CD4-positive, alpha-beta T cell (primary cell): ENCODE data around the gene INVS. TPM values are rescaled to one million over a fixed set of nuclear protein-coding genes. Genes with fewer than 3 reads are reported as not detected.

Experiments used
- ATAC-seq: fragments of 200-7000 bp; cut with Tn5 transposase; one replicate; pipeline ENCODE4 v1.10.0; 2022; ENCODE audit warnings: mild to moderate bottlenecking; ENCODE audit not compliant: poor library complexity
- CTCF ChIA-PET: fragments of 350-600 bp; sonication (Branson Sonifier 250); formaldehyde crosslinking; loops from one replicate; lab custom pipeline; 2021; ENCODE audit warnings: antibody characterized with exemption, inconsistent platforms; lab: Charles Lee
- POLR2A ChIA-PET: fragments of 350-600 bp; sonication (Branson Sonifier 250); formaldehyde crosslinking; loops from one replicate; lab custom pipeline; 2021; ENCODE audit warnings: antibody characterized with exemption, inconsistent platforms; lab: Charles Lee
- DNase-seq, 14 experiments: peaks; one replicate each; pipeline ENCODE4 v3.0.0-alpha.2; 2013 to 2020; ENCODE audit warnings: mixed read lengths in 2 of 14
- H3K27ac ChIP-seq, 2 donors: one replicate each; pipeline versions ENCODE4 v1.5.1 to v1.7.0; 2013; ENCODE audit warnings: low read length in 2 of 2, low read depth in 1 of 2, mild to moderate bottlenecking in 1 of 2
- H3K27me3 ChIP-seq, 2 experiments: 1 replicate in 1 of 2; 2 replicates in 1 of 2; pipeline versions ENCODE4 v1.6.1 to v1.7.0; 2013; ENCODE audit warnings: low read length in 2 of 2, control low read depth in 1 of 2, mild to moderate bottlenecking in 1 of 2, moderate library complexity in 1 of 2; ENCODE audit not compliant: insufficient read depth in 2 of 2, control insufficient read depth in 1 of 2
- H3K36me3 ChIP-seq: one replicate; pipeline ENCODE4 v1.6.1; 2013; ENCODE audit warnings: low read length, control low read depth; ENCODE audit not compliant: insufficient read depth
- H3K4me1 ChIP-seq: one replicate; pipeline ENCODE4 v1.6.1; 2013; ENCODE audit warnings: low read length, control low read depth; ENCODE audit not compliant: insufficient read depth
- H3K4me3 ChIP-seq: one replicate; pipeline ENCODE4 v1.5.1; 2013; ENCODE audit warnings: mild to moderate bottlenecking, low read length, moderate library complexity
- H3K9me3 ChIP-seq, 2 experiments: 1 replicate in 1 of 2; 2 replicates in 1 of 2; pipeline versions ENCODE4 v1.6.1 to v1.7.0; 2013; ENCODE audit warnings: low read length in 2 of 2, mild to moderate bottlenecking in 2 of 2, control low read depth in 1 of 2, moderate library complexity in 1 of 2; ENCODE audit not compliant: control insufficient read depth in 1 of 2, insufficient read depth in 1 of 2
- H3K27ac Mint-ChIP-seq: one replicate; pipeline ENCODE4 v1.8.0; 2020; ENCODE audit warnings: mixed read lengths
- H3K27me3 Mint-ChIP-seq: one replicate; pipeline ENCODE4 v1.8.0; 2021; ENCODE audit warnings: mixed read lengths
- H3K36me3 Mint-ChIP-seq: one replicate; pipeline ENCODE4 v1.8.0; 2021; ENCODE audit warnings: low read depth, mixed read lengths
- H3K4me1 Mint-ChIP-seq: one replicate; pipeline ENCODE4 v1.8.0; 2021; ENCODE audit warnings: low read depth, mixed read lengths
- H3K4me3 Mint-ChIP-seq: one replicate; pipeline ENCODE4 v1.8.0; 2020; ENCODE audit warnings: mild to moderate bottlenecking, mixed read lengths
- H3K9me3 Mint-ChIP-seq: one replicate; pipeline ENCODE4 v1.8.0; 2020; ENCODE audit warnings: mixed read lengths
- CTCF ChIP-seq: fragments of 200-600 bp; IDR thresholded peaks from one replicate; pipeline ENCODE4 v1.8.0; 2022; ENCODE audit warnings: antibody characterized with exemption, mild to moderate bottlenecking
- intact Hi-C, 2 experiments: fragments of 100-400 bp; cut with DNase I in 1 of 2; cut with micrococcal nuclease in 1 of 2; formaldehyde crosslinking; loops; one replicate each; pipeline versions ENCODE4 v1.15.1 to v1.9.0; 2023 to 2025; cut with DNase I, micrococcal nuclease
- total RNA-seq, 174 experiments: library from RNA in 2 of 174; stranded (reverse) in 2 of 174; gene quantifications; one replicate each; pipeline ENCODE4 v1.2.3 and lab custom pipeline; 2021 to 2026

The INVS gene
- total RNA-seq, 2 experiments from 2014 or later: 13.6 to 14.3 TPM

- H3K4me3 ChIP-seq: no peak overlapping the region
- POLR2A ChIA-PET: no interaction called here
- Mint-ChIP-seq H3K27ac (no peak overlapping the region), H3K9me3 (no peaks in the 10 kb centered on the region), H3K4me3 (peak overlapping the region; percentile 52), H3K27me3 (no peaks in the 10 kb centered on the region), H3K36me3 (peaks cover 17% of the 10 kb centered on the region), H3K4me1 (peaks cover 77% of the 10 kb centered on the region)
- H3K27me3 ChIP-seq: no peaks in the 10 kb centered on the region
- ATAC-seq (no peak), DNase-seq (no peak)
- intact Hi-C loops: loop anchor here (5.0 to 10.0 kb wide), 5 partner anchors 189 to 1438 kb away; partner anchors contain the start of genes STX17 (in 2 of the 2), ALG2 (in 1 of the 2), NR4A3 (in 1 of the 2) and RNF20 (in 1 of the 2)
- H3K36me3 ChIP-seq: no peaks in the 10 kb centered on the region
- no peaks in the 10 kb centered on the region for H3K9me3 ChIP-seq
- no peak overlapping the region for H3K27ac ChIP-seq
- peaks cover 20% of the 10 kb centered on the region for H3K4me1 ChIP-seq
- no peak for TF ChIP-seq CTCF
- CTCF ChIA-PET: no interaction called here
These were observed 2.6 kb upstream of the INVS start for GRCh38 chr9:100096378-100096916.

- no peak for TF ChIP-seq CTCF
- Histone ChIP-seq H3K4me1 (peaks cover 20% of the 10 kb centered on the region), H3K27me3 (no peaks in the 10 kb centered on the region), H3K27ac (peak overlapping the region; percentile 58 to 80), H3K36me3 (peaks cover 7% of the 10 kb centered on the region), H3K4me3 (peak overlapping the region; percentile 78), H3K9me3 (no peaks in the 10 kb centered on the region)
- ChIA-PET CTCF (interaction anchor here (0.6 to 1.6 kb wide), 2 partner anchors 9 to 14 kb away, joined by 3 to 4 read pairs; no protein-coding TSS in a partner anchor), POLR2A (interaction anchor here (0.9 to 1.1 kb wide), 2 partner anchors 9 to 191 kb away, joined by 3 to 6 read pairs; no protein-coding TSS in a partner anchor)
- no peaks in the 10 kb centered on the region for H3K9me3 Mint-ChIP-seq
- peak overlapping the region; percentile 96 for H3K4me3 Mint-ChIP-seq
- H3K27me3 Mint-ChIP-seq: no peaks in the 10 kb centered on the region
- ATAC-seq (peak; percentile 1), DNase-seq (peak in 11 of 14 experiments; percentile 1 to 61 (median 8))
- H3K27ac Mint-ChIP-seq: peak overlapping the region; percentile 89
- peaks cover 58% of the 10 kb centered on the region for H3K4me1 Mint-ChIP-seq
- H3K36me3 Mint-ChIP-seq: peaks cover 26% of the 10 kb centered on the region
- intact Hi-C loops: loop anchor here (2.0 to 10.0 kb wide), 8 partner anchors 15 to 1437 kb away; partner anchors contain the start of genes NR4A3 (in 2 of the 2), STX17 (in 2 of the 2), ALG2 (in 1 of the 2) and RNF20 (in 1 of the 2)
These were observed 777 bp upstream of the INVS start for GRCh38 chr9:100098046-100098886.

DNA sequence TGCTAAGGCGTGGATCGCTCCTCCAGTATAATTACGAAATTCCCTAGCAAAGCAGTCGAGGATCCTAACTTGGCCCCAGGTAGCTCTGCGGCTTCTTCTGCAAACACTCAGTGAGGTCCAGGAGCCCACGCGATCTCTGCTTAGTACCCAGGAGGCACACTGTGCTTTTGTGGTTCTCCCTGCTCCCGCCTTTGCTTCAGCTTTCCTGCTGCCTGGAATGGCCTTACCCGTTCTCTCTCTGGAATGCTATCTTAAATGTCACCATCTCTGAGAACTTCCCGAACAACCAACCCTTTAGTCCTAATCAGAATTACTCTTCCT lies 639 bp downstream of the INVS start:
- Mint-ChIP-seq H3K36me3 (peaks cover 26% of the 10 kb centered on the region), H3K27ac (peak overlapping the region; percentile 89), H3K9me3 (no peaks in the 10 kb centered on the region), H3K27me3 (no peaks in the 10 kb centered on the region), H3K4me3 (peak overlapping the region; percentile 96), H3K4me1 (peaks cover 49% of the 10 kb centered on the region)
- no peaks in the 10 kb centered on the region for H3K9me3 ChIP-seq
- peak overlapping the region; percentile 78 for H3K4me3 ChIP-seq
- no peaks in the 10 kb centered on the region for H3K27me3 ChIP-seq
- peaks cover 15% of the 10 kb centered on the region for H3K36me3 ChIP-seq
- H3K4me1 ChIP-seq: peaks cover 20% of the 10 kb centered on the region
- POLR2A ChIA-PET: no interaction called here
- H3K27ac ChIP-seq: peak overlapping the region; percentile 58 to 80
- CTCF ChIA-PET: interaction anchor here (1.6 kb wide), 1 partner anchor 13 kb away, joined by 3 read pairs; no protein-coding TSS in a partner anchor
- no peak for ATAC-seq
- intact Hi-C loops: loop anchor here (2.0 to 10.0 kb wide), 11 partner anchors 17 to 1435 kb away; partner anchors contain the start of genes NR4A3 (in 2 of the 2), STX17 (in 2 of the 2), ALG2 (in 1 of the 2) and GALNT12 (in 1 of the 2)
- DNase-seq: peak in 1 of 14 experiments; percentile 3
- TF ChIP-seq CTCF: no peak
